SK-N-MC (cell line): ENCODE measurements around the gene CAP1.

ENCODE experiments used
- EZH2 ChIP-seq: fragments of 200-600 bp; sonication (generic); IDR thresholded peaks from one replicate; pipeline ENCODE4 v1.6.1; 2017; ENCODE audit warnings: antibody characterized with exemption
- FOXP2 ChIP-seq: optimal IDR thresholded peaks from 2 replicates; pipeline ENCODE3; 2011; ENCODE audit warnings: mild to moderate bottlenecking, moderate library complexity; ENCODE audit not compliant: insufficient read depth; ENCODE audit errors: extremely low read length, control extremely low read depth
- POLR2AphosphoS5 ChIP-seq: IDR thresholded peaks from 2 replicates; pipeline ENCODE4 v1.6.1; 2012; ENCODE audit warnings: mild to moderate bottlenecking, low read depth, low read length, borderline replicate concordance

DNA sequence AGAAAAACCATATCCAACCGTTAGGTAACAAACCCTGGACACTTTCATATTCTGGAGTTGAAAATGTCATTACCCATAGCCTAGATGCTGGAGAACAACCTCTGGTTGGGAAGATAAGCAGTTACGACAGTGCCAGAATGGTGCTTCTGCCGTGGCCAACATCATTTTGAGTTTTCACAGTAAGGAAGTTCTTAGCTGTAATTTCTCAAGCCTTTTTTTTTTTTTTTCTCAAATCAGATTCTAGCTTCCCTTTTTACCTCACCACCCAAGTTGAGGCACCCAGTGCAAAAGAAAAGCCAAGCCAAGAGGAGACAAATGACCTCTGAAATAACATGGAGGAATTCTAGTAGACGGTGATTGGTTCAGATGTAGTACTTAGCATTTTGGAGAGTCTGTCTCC lies 34.7 kb downstream of the CAP1 start:
- no peak for TF ChIP-seq POLR2AphosphoS5
- TF ChIP-seq EZH2 = no peak
- TF ChIP-seq FOXP2 = no peak
